ENCODE results near the gene EHD2.

The EHD2 gene

GRCh38 chr19:47691090-47691489 is 22.1 kb upstream of the EHD2 start:
- DNase-seq (ENCODE audit: low read depth in 2 of 2), result no peak

GRCh38 chr19:47691782-47692181 is 21.4 kb upstream of the EHD2 start:
- no peak for DNase-seq (ENCODE audit: low read depth in 2 of 2)

GRCh38 chr19:47693489-47693888 is 19.7 kb upstream of the EHD2 start:
- DNase-seq (ENCODE audit: low read depth in 2 of 2), result no peak

- no peak for DNase-seq (ENCODE audit: low read depth in 2 of 2)
Measured at GRCh38 chr19:47693903-47694302, 19.3 kb upstream of the EHD2 start.

- no peak for DNase-seq (ENCODE audit: low read depth in 2 of 2)
Measured at GRCh38 chr19:47694466-47695273, 18.6 kb upstream of the EHD2 start.

GRCh38 chr19:47695533-47696262 is 17.5 kb upstream of the EHD2 start:
- DNase-seq (ENCODE audit: low read depth in 2 of 2), result no peak

GRCh38 chr19:47696635-47697034 is 16.6 kb upstream of the EHD2 start:
- no peak for DNase-seq (ENCODE audit: low read depth in 2 of 2)

GRCh38 chr19:47697863-47698609 is 15.2 kb upstream of the EHD2 start:
- DNase-seq (ENCODE audit: low read depth in 2 of 2), result peak in 1 of 2 donors; percentile 18

GRCh38 chr19:47698631-47699359 is 14.4 kb upstream of the EHD2 start:
- DNase-seq (ENCODE audit: low read depth in 2 of 2), result no peak

GRCh38 chr19:47699360-47699917 is 13.8 kb upstream of the EHD2 start:
- DNase-seq (ENCODE audit: low read depth in 2 of 2), result peak in 1 of 2 donors; percentile 24

- no peak for DNase-seq (ENCODE audit: low read depth in 2 of 2)
Measured at GRCh38 chr19:47700934-47701716, 12.1 kb upstream of the EHD2 start.

- no peak for DNase-seq (ENCODE audit: low read depth in 2 of 2)
Measured at GRCh38 chr19:47701717-47702552, 11.3 kb upstream of the EHD2 start.

- DNase-seq (ENCODE audit: low read depth in 2 of 2), result no peak
Measured at GRCh38 chr19:47702671-47703070, 10.6 kb upstream of the EHD2 start.

- DNase-seq (ENCODE audit: low read depth in 2 of 2), result no peak
Measured at GRCh38 chr19:47703301-47703700, 9.9 kb upstream of the EHD2 start.

- no peak for DNase-seq (ENCODE audit: low read depth in 2 of 2)
Measured at GRCh38 chr19:47704024-47704423, 9.2 kb upstream of the EHD2 start.

- no peak for DNase-seq (ENCODE audit: low read depth in 2 of 2)
Measured at GRCh38 chr19:47704656-47705055, 8.6 kb upstream of the EHD2 start.

- DNase-seq (ENCODE audit: low read depth in 2 of 2), result peak; percentile 35 to 59
Measured at GRCh38 chr19:47707135-47707925, 5.9 kb upstream of the EHD2 start.

- no peak for DNase-seq (ENCODE audit: low read depth in 2 of 2)
Measured at GRCh38 chr19:47711652-47712242, 1.5 kb upstream of the EHD2 start.

All from stimulated activated CD8-positive, alpha-beta memory T cell treated with anti-CD3 and anti-CD28 coated beads, Interleukin-7, amount 100 ng/mL, for 1 hour (primary cell).